ENCODE measurements around the gene ZNF764.

The ZNF764 gene

DNA sequence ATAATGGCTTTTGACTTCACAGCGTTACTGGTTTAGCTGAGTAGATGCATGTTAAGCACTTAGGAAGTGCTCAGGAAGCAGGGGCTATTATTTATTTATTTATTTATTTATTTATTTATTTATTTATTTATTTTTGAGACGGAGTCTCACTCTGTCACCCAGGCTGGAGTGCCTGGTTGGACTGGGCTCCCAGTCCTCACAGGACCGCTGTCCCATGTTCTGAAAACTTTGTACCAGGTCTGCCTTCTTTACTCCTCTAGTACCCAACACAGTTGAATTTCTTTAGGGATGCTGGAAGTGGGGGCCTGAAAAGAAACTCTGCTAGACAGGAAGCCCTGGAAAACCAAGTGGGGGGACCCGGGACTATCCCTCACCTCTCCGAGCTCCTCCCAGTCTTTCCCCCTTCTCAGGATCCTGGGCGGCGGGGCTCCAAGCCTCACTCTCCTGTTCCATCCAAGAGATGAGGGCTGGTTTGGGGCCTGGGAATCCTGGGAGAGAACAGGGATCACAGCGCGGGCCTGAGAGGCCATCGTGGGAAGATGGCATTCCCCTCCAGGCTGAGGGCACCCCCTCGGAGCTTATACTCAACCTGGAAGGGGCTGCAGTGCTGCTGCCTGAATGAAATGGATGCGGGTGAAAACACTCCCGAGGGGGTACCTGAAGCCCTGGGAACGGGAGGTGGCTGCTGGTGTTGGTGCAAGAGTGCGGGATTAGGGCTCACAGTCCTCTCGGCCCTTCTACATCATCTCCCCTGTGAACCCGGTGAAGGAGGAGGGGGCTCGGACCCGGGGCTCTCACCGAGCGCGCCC, 12.7 kb upstream of the ZNF764 start:
- no peak for DNase-seq (ENCODE audit: low spot score)

DNA sequence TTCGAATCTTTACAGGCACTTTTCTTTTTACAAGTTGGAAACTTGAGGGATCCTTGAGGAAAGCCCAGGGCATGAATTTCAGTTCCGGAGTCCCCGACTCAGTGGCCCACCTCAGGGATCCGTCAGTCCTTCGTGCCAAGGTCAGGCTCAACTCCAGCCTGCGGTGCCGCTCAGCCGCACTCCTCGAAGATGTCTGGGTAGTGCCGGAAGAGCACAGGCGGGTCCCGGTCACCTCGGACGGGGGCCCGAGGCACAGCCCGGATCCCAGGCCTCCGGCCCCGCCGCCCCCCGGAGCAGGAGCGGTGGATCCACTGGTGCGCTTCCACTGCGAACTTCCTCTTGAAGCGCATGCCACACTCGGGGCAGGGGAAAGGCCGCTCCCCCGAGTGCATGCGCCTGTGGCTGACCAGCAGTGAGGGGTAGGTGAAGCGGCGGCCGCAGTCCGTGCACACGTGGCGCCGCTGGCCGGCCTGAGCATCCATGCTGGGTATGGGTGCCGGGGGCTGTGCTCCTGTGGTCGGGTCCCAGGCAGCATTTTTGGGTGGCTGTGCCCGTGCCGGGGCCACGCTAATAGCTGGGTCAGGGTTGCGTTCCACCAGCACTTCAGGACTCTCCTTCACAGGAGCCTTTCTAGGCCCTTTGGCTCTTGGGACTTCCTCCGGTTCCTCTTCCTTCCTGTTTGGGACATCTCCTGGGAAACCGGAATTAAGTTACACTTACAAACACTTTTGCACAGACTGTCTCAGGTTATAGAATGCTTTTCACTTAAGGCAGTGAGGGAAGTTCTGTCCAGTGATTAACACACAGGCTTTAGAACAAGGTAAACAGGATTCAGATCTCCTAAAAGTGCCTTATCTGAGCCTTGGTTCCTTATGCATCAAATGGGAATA, 11.8 kb upstream of the ZNF764 start:
- DNase-seq (ENCODE audit: low spot score): no peak

DNA sequence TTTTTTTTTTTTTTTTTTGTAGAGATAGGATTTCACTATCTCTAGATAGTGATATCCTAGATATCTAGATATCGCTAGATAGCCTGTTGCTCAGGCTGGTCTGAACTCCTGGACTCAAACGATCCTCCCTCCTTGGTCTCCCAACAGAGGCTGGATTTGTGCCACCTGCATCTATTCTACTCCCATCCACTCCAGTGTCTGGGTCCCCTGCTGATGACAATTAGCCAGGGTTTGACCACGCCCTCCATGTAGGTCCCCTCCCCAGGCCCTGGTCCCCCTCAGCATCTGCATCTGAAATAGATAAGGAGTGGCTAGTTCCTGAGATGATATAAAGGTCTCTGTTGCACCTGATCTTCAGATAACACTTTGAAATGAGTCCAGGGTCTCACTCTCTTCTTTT, 11.1 kb upstream of the ZNF764 start:
- DNase-seq (ENCODE audit: low spot score): no peak

DNA sequence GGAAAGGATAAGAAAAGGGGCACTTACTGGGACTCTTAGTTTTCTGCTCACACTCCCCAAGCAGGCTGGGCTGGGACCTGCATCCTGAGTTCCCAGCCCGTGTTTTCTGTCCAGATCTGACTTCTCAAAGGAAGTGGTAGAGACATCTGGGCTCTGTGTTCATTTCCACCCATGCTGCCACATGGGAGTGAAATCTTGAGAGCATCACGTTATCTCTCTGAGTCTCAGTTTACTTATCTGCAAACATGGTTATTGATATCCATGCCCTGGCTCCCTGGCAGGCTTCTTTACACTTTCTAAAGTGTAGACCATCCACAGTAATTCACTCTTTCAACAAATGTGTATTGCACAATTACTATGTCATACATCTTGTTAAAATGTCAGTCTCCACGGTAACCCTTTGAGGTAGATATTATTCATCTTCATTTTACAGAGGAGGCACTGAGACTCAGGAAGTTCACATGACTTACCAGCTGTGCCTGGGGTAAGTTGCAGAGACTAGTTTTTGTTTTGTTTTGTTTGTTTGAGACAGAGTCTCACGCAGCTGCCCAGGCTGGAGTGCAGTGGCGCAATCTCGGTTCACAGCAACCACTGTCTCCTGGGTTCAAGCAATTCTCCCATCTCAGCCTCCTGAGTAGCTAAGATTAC, 9.9 kb upstream of the ZNF764 start:
- peak; percentile 78 for DNase-seq (ENCODE audit: low spot score)

DNA sequence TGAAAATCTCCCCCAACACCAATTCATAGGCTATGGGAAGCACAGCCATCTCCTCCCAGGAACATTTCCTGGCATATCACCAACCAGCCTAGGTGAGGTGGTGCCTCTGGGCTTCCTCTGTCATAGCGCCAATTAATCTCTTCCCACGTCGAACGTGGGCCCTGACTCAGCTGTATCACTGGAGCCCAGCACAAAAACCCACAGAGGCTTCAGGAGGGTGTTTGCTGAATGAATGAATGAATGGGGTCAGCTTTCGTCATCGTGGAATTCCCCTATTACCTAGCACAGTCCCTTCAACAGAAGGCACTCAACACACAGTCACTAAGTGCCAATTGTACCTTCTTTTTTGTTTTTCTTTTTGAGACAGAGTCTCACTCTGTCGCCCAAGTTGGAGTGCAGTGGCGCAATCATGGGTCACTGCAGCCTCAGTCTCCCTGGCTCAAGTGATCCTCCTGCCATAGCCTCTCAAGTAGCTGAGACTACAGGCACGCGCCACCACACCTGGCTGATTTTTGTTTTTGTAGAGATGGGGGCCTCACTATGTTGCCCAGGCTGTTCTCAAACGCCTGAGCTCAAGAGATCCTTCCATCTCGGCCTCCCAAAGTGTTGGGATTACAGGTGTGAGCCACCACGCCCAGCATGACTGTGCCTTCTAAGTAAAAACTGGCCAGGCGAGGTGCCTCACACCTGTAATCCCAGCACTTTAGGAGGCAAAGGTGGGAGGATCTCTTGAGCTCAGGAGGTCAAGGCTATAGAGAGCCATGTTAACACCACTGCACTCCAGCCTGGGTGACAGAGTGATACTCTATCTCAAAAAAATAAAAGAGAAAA, 9.2 kb upstream of the ZNF764 start:
- peak; percentile 68 for DNase-seq (ENCODE audit: low spot score)

DNA sequence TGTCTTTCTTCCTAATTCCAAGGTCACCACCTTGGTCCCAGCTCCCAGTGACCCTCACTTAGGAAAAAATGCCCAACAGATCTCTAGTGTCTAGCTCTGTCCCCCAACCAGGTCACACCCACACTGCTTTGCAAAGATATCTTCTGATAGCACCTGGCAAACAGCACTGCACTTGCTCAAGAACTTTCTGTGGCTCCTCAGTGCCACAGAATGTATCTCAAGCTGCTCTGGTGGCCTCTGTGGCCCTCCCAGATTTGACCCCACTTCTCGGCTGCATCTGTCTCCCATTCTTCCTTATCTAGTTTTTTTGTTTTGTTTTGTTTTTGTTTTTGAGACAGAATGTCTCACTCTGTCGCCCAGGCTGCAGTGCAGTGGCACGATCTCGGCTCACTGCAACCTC, 8.4 kb upstream of the ZNF764 start:
- DNase-seq (ENCODE audit: low spot score): no peak

DNA sequence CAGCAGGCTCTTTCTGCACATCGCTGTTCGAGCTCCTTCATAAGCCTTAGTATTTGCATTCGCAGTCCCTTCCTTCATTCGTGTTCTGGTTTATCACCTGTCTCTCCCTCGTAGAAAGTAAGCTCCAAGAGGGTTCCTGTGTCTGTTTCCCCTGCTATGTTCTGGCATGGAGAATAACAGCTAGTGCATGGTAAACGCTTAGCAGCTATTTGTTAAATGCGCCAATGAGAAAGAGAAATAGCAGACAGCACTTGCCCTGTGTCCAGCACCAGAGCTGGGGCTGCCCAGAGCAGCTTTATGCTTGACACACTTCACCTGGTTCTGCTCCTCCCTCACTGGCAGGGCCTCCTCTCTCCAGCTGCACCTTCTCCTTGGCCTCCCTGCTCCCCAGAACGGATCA, 7.8 kb upstream of the ZNF764 start:
- no peak for DNase-seq (ENCODE audit: low spot score)

DNA sequence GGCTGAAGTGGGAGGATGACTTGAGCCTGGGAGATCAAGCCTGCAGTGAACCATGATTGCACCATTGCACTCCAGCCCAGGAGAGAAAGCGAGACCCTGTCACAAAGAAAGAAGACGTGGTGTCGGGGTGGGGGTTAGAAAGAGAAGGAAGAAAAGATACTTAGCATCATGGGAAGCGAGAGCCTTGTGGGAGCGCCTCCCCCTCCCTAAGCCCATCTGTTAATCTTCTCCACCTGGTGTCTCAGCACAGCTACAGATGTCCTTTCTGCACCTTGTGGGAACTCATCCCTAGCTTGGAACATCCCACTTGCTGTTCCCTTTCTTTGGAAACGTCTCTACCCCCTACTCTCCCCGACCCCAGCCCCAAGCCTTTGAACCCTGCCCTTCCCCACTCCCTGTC, 7.4 kb upstream of the ZNF764 start:
- DNase-seq (ENCODE audit: low spot score): no peak

DNA sequence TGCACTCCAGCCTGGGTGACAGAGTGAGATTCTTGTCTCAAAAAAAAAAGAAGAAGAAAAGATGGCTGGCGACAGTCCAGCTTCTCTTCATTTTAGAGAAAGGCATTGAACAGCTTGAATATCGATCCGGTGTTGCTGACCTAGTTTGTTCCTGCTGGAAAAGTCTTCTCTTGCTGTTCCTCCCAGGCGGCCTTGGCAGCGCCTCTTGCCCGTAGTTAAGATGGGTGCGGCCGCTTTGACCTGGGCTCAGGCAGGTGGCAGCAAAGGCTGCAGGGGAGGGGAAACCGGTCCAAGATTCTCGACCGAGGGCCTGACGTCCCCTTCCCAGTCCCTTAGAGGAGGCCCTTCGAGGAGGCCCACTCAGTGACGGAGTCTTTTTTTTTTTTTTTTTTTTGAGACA, 3.8 kb upstream of the ZNF764 start:
- DNase-seq (ENCODE audit: low spot score): no peak

DNA sequence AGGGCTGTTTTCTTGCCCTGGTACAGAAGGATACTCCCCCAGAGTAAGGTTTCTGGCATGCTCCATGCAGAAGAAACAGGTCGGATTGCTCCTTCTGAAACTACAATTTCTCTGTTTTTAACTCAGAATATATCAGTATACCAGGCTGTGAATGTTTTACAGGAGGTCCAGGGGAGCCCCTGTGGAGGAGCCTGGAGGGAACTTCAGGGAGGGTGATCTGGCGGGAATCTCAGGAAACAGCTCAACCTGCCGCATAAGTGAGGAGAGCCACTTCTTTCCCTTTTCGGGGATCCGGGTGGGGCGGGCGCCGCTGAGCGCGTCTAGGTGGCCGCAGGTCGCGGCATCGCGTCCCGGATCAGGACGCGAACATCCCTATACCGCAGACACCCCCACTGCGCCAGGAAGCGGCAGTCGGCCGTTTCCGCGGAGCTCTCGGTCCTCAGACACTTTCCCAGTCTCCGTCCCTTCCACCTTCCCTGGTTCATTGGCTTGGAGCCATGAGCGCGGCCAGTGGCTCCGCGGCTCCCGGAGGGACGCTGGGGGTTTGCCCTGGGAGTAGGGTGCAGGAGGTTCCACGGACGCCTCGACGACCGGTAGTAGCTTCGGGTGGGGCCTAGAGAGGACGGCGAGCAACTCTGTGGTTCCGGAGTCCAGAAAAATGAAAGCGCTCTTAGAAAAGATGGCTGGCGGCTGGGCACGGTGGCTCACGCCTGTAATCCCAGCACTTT, 3.1 kb upstream of the ZNF764 start:
- DNase-seq (ENCODE audit: low spot score): peak; percentile 20

DNA sequence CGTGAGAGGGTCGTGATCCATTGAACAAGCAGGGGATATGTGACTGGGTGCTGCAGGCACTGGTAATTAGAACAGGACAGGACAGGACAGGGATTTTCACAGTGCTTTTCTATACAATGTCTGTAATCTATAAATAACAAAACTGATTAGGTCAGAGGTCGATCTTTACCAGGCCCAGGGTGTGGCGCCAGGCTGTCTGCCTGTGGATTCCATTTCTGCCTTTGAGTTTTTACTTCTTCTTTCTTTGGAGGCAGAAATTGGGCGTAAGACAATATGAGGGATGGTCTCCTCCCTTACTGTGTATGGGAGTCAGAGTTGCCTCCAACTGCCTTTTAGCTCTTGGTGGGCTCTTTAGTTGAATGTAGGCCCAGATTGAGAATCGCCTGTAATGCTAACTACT, 1.5 kb upstream of the ZNF764 start:
- DNase-seq (ENCODE audit: low spot score): no peak

DNA sequence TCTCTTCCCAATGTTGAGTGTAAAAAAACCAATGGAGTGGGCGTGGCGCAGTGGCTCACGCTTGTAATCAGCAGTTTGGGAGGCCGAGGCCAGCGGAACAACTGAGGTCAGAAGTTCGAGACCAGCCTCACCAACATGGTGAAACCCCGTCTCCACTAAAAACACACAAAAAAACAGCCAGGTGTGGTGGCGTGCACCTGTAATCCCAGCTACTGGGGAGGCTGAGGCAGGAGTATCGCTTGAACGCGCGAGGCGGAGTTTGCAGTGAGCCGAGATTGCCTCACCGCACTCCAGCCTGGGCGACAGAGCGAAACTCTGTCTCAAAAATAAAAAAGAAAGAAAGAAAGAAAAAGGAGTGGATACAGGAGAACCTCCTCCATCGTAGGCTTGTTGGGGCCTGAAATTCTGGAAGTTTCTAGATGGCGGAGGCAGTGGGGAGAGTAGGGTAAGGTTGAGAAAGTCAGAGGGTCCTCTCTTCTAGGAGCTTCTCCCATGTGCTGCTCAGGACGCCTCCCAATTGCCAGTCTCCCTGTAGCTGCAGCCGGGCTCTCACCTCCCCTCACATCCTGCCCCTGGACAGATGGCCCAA, 709 bp upstream of the ZNF764 start:
- no peak for DNase-seq (ENCODE audit: low spot score)

DNA sequence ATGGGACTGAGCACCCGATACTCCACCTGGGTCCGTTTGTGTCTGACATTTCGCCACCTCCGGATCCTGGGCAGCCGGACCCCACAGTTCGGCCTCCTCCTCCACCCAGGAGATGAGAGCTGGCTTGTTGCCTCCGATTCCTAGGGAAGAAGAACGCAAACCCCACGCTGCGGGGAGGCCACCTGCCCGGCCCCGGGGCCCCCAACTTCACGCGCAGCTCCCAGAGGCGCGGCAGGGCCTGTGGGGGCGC, 542 bp downstream of the ZNF764 start:
- DNase-seq (ENCODE audit: low spot score): no peak

DNA sequence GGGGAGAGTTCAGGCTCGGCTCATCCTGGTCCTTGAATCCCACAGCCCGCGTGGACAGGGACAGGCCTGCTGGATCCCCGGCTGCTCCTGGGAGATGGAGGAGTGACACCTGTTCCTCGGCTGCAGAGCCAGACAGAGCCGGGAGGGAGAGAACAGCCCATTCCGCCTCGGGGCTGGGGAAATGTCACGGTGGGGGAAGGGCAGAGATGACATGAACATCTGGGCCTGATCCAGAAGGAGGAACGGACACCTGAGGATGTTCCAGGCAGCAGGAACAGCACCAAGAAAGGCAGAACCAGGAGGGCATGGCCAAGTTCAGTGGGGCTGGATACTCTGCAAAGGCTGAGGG, 2.1 kb downstream of the ZNF764 start:
- DNase-seq (ENCODE audit: low spot score): no peak

DNA sequence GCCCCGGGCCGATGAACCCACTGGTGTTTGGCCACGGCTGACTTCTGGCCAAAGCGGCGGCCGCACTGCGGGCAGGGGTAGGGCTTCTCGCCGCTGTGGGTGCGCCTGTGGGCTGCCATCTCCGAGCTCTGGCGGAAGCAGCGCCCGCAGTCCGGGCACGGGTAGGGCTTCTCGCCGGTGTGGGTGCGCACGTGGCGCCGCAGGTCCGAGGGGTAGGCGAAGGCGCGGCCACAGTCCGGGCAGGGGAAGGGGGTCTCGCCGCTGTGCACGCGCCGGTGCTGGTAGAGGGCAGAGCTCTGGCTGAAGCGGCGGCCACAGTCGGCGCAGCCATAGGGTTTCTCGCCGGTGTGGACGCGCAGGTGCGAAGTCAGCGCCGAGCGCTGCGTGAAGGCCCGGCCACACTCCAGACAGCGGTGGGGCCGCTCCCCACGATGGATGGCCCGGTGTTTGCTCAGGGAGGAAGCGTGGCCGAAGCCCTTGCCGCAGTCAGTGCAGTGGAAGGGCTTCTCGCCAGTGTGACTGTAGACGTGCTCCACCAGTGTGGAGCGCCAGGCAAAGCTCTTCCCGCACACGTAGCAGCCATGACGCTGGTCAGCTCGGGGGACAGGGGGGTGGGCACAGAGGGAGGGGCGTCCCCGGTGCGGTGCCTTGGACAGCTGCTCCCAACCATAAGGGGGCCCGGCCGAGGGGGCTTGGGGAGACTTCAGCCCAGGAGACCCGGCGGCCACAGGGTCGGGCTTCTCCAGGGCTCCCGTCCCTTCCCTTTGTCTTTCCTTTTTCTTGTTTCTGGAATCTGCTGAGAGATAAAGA, 2.7 kb downstream of the ZNF764 start:
- no peak for DNase-seq (ENCODE audit: low spot score)

DNA sequence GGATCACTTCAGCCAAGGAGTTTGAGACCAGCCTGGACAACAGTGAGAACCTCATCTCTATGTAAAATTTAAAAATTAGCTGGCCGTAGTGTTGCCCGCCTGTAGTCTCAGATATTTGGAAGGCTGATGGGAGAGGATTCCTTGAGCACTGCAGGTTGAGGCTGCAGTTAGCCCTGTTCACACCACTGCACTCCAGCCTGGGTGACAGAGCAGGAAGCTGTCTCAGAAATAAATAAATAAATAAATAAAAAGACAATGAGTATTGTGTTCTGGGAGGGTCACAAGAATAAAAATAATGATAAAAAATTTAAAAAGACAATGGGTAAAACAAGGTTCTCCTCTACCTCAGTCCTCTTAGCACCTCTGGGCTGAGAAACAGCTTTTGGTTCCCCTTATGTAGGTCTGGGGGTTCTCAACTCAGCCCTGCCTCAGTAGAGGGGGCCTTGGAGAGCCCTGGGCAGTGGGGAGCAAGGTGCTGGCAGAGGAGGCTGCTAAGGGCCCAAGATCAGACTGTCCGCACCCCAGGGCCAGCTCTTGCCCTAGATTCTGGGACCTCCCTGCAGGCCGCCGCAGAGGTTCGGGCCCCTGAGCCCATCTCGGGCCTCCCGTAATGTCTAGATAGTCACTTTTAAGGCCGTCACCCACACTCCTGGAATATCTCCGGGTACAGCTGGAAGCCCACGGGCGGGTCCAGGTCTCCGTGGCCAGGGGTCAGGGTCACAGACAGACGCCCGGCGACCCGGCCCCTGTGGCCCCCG, 3.4 kb downstream of the ZNF764 start:
- DNase-seq (ENCODE audit: low spot score): no peak

DNA sequence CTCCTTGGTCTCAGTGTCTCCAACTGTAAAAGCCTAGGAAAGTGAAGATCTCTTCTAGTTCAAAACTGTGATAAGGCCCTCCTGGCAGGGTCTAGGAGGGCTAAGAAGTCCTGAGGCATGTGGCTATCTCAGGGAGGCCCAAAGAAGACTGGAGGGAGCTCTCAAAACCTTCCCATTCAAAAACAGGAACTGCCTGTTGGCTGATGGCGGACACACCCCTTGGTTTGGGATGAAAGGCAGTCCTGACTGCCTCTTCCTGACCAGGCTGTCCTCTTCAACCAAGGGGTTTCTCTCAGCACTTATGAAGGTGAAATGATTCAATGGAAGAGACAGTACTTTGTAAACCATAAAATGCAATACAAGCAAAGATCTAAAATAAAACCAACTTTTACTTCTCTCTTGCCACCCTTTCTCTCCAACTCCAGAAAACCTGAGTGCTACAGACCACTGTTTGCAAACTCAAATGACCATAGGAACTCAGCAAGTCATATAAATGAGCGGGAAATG, 4.7 kb downstream of the ZNF764 start:
- no peak for DNase-seq (ENCODE audit: low spot score)

DNA sequence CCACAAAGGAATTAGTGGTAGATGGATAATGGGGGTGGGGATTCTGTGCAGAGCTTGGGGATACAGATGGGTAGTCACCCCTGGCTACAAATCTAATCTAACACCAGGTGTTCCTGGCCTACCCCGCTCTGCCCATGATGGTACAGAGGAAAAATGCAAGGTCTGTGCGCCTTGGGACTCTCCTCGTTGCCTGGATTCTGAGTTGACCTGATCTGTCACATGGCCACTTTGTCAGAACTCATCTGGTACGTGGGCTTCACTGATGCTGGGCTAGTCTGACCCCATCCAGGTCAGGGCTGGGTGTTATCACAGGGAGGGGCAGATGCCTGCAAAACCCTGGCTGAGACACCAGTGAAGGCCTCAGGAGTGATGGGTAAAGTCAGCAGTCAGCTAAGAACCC, 5.2 kb downstream of the ZNF764 start:
- no peak for DNase-seq (ENCODE audit: low spot score)

DNA sequence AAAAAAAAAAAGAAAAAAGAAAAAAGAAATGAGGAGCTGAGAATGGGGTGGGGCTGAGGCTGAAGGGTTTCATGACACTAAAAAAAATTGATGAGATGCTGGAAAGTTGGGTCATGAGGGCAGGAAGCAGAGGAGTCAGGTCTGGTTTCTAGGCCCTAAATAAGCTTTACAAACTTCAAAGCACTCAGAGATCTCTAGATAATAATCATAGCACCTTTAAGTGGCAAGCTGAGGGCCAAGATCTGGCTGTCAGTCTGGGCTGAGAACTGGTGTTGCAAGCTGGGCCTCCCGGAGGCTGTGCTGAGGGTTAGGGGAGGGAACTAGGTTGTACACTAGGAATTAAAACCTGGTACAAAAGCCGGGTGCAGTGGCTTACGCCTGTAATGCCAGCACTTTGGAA, 6.4 kb downstream of the ZNF764 start:
- DNase-seq (ENCODE audit: low spot score): peak; percentile 82
